HepG2 (cell line): ENCODE measurements around the gene NPW. TPM values are rescaled to one million over a fixed set of nuclear protein-coding genes. Genes with fewer than 3 reads are reported as not detected.
A peak's percentile ranks its signal among the peaks of the same experiment; 100 is the strongest.

ENCODE experiments used
- ATAC-seq: fragments of 200-7000 bp; cut with Tn5 transposase; 3 replicates; pipeline ENCODE4 v1.9.1; 2020; ENCODE audit warnings: mild to moderate bottlenecking, moderate library complexity
- BruUV-seq: library from RNA; stranded (reverse); fragments of 400-500 nt; replicated peaks from 2 replicates; lab custom pipeline; 2021; lab: Mats Ljungman, UMichigan
- CTCF ChIA-PET: fragments of 300-600 bp; formaldehyde crosslinking; extraction: SDS; loops from one replicate; lab custom pipeline; 2021; ENCODE audit warnings: low total read pairs, inconsistent platforms, low intra/inter-chr PET ratio; lab: Yijun Ruan, JAX
- POLR2A ChIA-PET: fragments of 350-600 bp; sonication (Branson Sonifier 250); formaldehyde crosslinking; loops from one replicate; lab custom pipeline; 2020; ENCODE audit warnings: antibody characterized with exemption, inconsistent platforms; lab: Yijun Ruan, JAX
- DNase-seq: peaks from one replicate; pipeline ENCODE4 v3.0.0-alpha.2; 2015; ENCODE audit warnings: low spot score
- FAIRE-seq: peaks from 3 replicates; lab custom pipeline; 2011; peaks lifted over from hg19 to GRCh38; lab: Jason Lieb, UNC
- H2AFZ ChIP-seq: one replicate; pipeline ENCODE4 v1.6.1; 2011; ENCODE audit warnings: low read length, inconsistent platforms
- H3K27ac ChIP-seq: fragments of 300-600 bp; 3 replicates; pipeline ENCODE4 v1.8.0; 2011; ENCODE audit warnings: mixed run types, mild to moderate bottlenecking, mixed read lengths, low read length, inconsistent platforms; ENCODE audit not compliant: insufficient read depth; ENCODE audit errors: extremely low read length
- H3K27me3 ChIP-seq, 2 experiments: fragments of 200-600 bp in 1 of 2; 2 replicates in 1 of 2; 3 replicates in 1 of 2; pipeline versions ENCODE4 v1.6.0 to v1.8.0; 2011; ENCODE audit warnings: low read length in 2 of 2, mild to moderate bottlenecking in 2 of 2, moderate library complexity in 2 of 2, inconsistent platforms in 1 of 2; ENCODE audit not compliant: insufficient read depth in 2 of 2, control insufficient read depth in 1 of 2
- H3K36me3 ChIP-seq, 2 experiments: fragments of 200-600 bp in 1 of 2; replicated peaks in 1 of 2; 2 replicates in 1 of 2; 3 replicates in 1 of 2; pipeline versions ENCODE4 v1.5.1 to v1.8.0; 2011; ENCODE audit warnings: low read length in 2 of 2, inconsistent platforms in 1 of 2; ENCODE audit not compliant: insufficient read depth in 2 of 2, control insufficient read depth in 1 of 2
- H3K4me1 ChIP-seq: 2 replicates; pipeline ENCODE4 v1.5.1; 2012; ENCODE audit warnings: low read length, inconsistent platforms; ENCODE audit not compliant: insufficient read depth
- H3K4me2 ChIP-seq: 2 replicates; pipeline ENCODE4 v1.6.0; 2011; ENCODE audit warnings: low read depth, low read length, inconsistent platforms
- H3K4me3 ChIP-seq, 3 experiments: fragments of 200-600 bp in 1 of 3; sonication (generic), shearing (Covaris generic) in 1 of 3; replicated peaks in 1 of 3; 2 replicates each; pipeline ENCODE4 v1.5.1; 2011 to 2016; ENCODE audit warnings: low read length in 3 of 3, inconsistent platforms in 2 of 3, low read depth in 2 of 3, mild to moderate bottlenecking in 2 of 3, control low read depth in 1 of 3, mixed read lengths in 1 of 3; ENCODE audit not compliant: insufficient read depth in 1 of 3
- H3K79me2 ChIP-seq: one replicate; pipeline ENCODE4 v1.6.1; 2011; ENCODE audit warnings: low read length, inconsistent platforms; ENCODE audit not compliant: insufficient read depth
- H3K9ac ChIP-seq: 2 replicates; pipeline ENCODE4 v1.6.0; 2011; ENCODE audit warnings: mild to moderate bottlenecking, low read depth, low read length, inconsistent platforms; ENCODE audit not compliant: insufficient read depth
- H3K9me3 ChIP-seq: 2 replicates; pipeline ENCODE4 v1.5.1; 2012; ENCODE audit warnings: mild to moderate bottlenecking, low read length
- H4K20me1 ChIP-seq: 2 replicates; pipeline ENCODE4 v1.6.0; 2011; ENCODE audit warnings: inconsistent platforms, mild to moderate bottlenecking, low read length, moderate library complexity; ENCODE audit not compliant: insufficient read depth
- CEBPG ChIP-seq: IDR thresholded peaks from 2 replicates; pipeline ENCODE4 v1.6.1; 2016
- FLYWCH1 ChIP-seq: sonication (generic); formaldehyde crosslinking; IDR thresholded peaks from 2 replicates; pipeline ENCODE4 v1.8.1; 2023; ENCODE audit warnings: mild to moderate bottlenecking, missing genetic modification reagents
- HOXD1 ChIP-seq: sonication (generic); formaldehyde crosslinking; IDR thresholded peaks from 2 replicates; pipeline ENCODE4 v1.5.0; 2020; ENCODE audit warnings: missing genetic modification reagents
- JUNB ChIP-seq: sonication (generic); formaldehyde crosslinking; IDR thresholded peaks from 2 replicates; pipeline ENCODE4 v1.8.0; 2022; ENCODE audit warnings: missing genetic modification reagents, mild to moderate bottlenecking, borderline replicate concordance
- MAFK ChIP-seq, 2 experiments: IDR thresholded peaks in 1 of 2; conservative IDR thresholded peaks in 1 of 2; 2 replicates each; pipeline ENCODE4 v1.6.1; 2011; ENCODE audit warnings: improper control_type of control experiment in 2 of 2, low read length in 2 of 2
- PCBP2 ChIP-seq: fragments of 200-400 bp; formaldehyde crosslinking; optimal IDR thresholded peaks from 2 replicates; pipeline ENCODE3; 2018; ENCODE audit warnings: low read length, low read depth; ENCODE audit not compliant: poor library complexity, severe bottlenecking
- ZNF17 ChIP-seq: sonication (generic); formaldehyde crosslinking; IDR thresholded peaks from 2 replicates; pipeline ENCODE4 v1.5.0; 2020; ENCODE audit warnings: mild to moderate bottlenecking, missing genetic modification reagents
- ZNF207 ChIP-seq: fragments of 450-650 bp; IDR thresholded peaks from 2 replicates; pipeline ENCODE4 v1.6.1; 2016; ENCODE audit warnings: antibody characterized with exemption, borderline replicate concordance
- ZNF33B ChIP-seq: sonication (generic); formaldehyde crosslinking; IDR thresholded peaks from 2 replicates; pipeline ENCODE4 v1.5.1; 2020; ENCODE audit warnings: mild to moderate bottlenecking, missing genetic modification reagents
- ZNF646 ChIP-seq: sonication (generic); formaldehyde crosslinking; IDR thresholded peaks from 2 replicates; pipeline ENCODE4 v1.9.0; 2021; ENCODE audit warnings: mild to moderate bottlenecking, missing genetic modification reagents
- ZNF703 ChIP-seq: sonication (generic); formaldehyde crosslinking; IDR thresholded peaks from 2 replicates; pipeline ENCODE4 v1.5.1; 2020; ENCODE audit warnings: missing genetic modification reagents, mild to moderate bottlenecking, moderate library complexity, borderline replicate concordance
- WGBS: methylation state at CpG from one replicate; pipeline ENCODE4 v1.1.6; 2017; ENCODE audit warnings: low lambda C conversion rate; 5-methylcytosine and 5-hydroxymethylcytosine counted together
- in situ Hi-C: cut with HindIII; loops from 2 replicates; pipeline ENCODE4 v1.10.0; 2017; ENCODE audit warnings: low pct_unique_long_range_greater_than_20kb; ENCODE audit not compliant: extremely low pct_ligation_motif_present
- intact Hi-C: fragments of 100-400 bp; cut with micrococcal nuclease; formaldehyde crosslinking; loops from one replicate; pipeline ENCODE4 v1.10.0; 2022; ENCODE audit not compliant: unreplicated experiment
- polyA plus RNA-seq, 8 experiments: library from polyadenylated mRNA; depleted of rRNA in 3 of 8; stranded (reverse) in 7 of 8; unstranded in 1 of 8; fragments of >200 nt; fragmentation: Illumina TruSeq in 4 of 8; extraction: Trizol in 4 of 8; gene quantifications; 2 replicates each; pipeline versions ENCODE4 v1.2.1 to v1.2.3, GENCODE V29; 2011 to 2016; ENCODE audit warnings: low read depth in 4 of 8, missing spikeins in 1 of 8, mixed read lengths in 1 of 8; ENCODE audit not compliant: insufficient read depth in 1 of 8
- total RNA-seq, 5 experiments: library from RNA; depleted of rRNA; stranded (reverse); fragments of >200 nt; fragmentation: Illumina TruSeq; extraction: Trizol; gene quantifications; 2 replicates each; pipeline ENCODE4 v1.2.3, GENCODE V29; 2016; ENCODE audit warnings: low read depth in 1 of 5
- TF ChIP-seq, protein P1 (sequence below): sonication (generic); formaldehyde crosslinking; IDR thresholded peaks from 2 replicates; pipeline ENCODE4 v1.4.0; 2020; ENCODE audit warnings: missing genetic modification reagents
- TF ChIP-seq, protein P2 (sequence below), 2 experiments: fragments of 450-650 bp in 1 of 2; sonication (generic) in 1 of 2; formaldehyde crosslinking; IDR thresholded peaks; 2 replicates each; pipeline versions ENCODE4 v1.5.0 to v1.8.0; 2020 to 2022; ENCODE audit warnings: mild to moderate bottlenecking in 1 of 2, missing genetic modification reagents in 1 of 2

The NPW gene
- total and polyA plus RNA-seq, 2 of the 13 experiments (the other 11 are each of a cell fraction or from before 2014, with no cell fraction given): 0.24 to 0.97 TPM

DNA sequence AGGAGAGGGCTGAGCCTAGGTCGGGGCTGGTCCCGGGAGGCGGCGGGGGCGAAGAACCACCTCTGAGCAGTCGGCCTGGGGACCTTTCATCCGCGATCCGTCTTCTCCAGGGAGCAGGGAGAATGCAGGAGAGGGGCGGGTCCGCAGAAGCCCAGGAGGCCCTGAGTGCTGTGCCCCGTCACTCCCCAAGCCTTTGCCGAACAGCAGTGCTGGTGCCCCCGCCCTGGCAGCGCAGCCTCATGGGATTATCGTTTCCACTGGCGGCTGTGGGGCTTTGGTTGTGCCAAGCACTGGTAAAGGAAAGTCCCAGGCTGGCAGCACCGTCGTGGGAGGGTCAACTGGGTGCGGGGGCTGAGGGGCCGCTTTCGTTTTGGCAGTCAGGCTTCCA is 47.1 kb upstream of the NPW start:
- intact Hi-C loops: no loop called here
- peak; percentile 58 for ATAC-seq
- Histone ChIP-seq H3K27ac (peak overlapping the region; percentile 75), H3K4me3 (peak overlapping the region; percentile 74 to 99 (median 84)), H3K79me2 (peaks cover 14% of the 10 kb centered on the region), H3K9ac (peak overlapping the region; percentile 86), H3K4me1 (peaks cover 21% of the 10 kb centered on the region), H3K4me2 (peak overlapping the region; percentile 99), H3K9me3 (no peaks in the 10 kb centered on the region), H3K36me3 (peaks cover 20 to 28% of the 10 kb centered on the region in 2 experiments; a peak in 3 of 5 replicates), H2AFZ (no peak overlapping the region), H4K20me1 (no peaks in the 10 kb centered on the region), H3K27me3 (no peaks in the 10 kb centered on the region)
- no TSS peak for BruUV-seq
- POLR2A ChIA-PET: interaction anchor here (1.1 to 2.8 kb wide), 2 partner anchors 12 to 63 kb away, joined by 4 to 26 read pairs; partner anchors contain the start of gene NDUFB10
- DNase-seq: no peak
- CTCF ChIA-PET: no interaction called here
- WGBS: under 1% methylated on average over 17 of the region's 22 CpGs
- in situ Hi-C loops: no loop called here
- FAIRE-seq: no peak
- TF ChIP-seq ZNF207 (no peak), ZNF703 (CRISPR knock-in tag) (0 out of 2 replicates have a peak, but pooled peaks have one; percentile 63), ZNF17 (CRISPR knock-in tag) (no peak), FLYWCH1 (CRISPR knock-in tag) (no peak), PCBP2 (no peak), CEBPG (CRISPR knock-in tag) (no peak), MAFK (conservative IDR thresholded peaks at IDR 0.05 in 1 of 2, IDR thresholded peaks at IDR 0.05 in 1 of 2; ENCODE audit: low read length in 2 of 2) (no peak), HOXD1 (CRISPR knock-in tag) (no peak), ZNF33B (CRISPR knock-in tag) (no peak), ZNF646 (CRISPR knock-in tag) (no peak), JUNB (CRISPR knock-in tag) (no peak)
- TF ChIP-seq, protein P1, sequence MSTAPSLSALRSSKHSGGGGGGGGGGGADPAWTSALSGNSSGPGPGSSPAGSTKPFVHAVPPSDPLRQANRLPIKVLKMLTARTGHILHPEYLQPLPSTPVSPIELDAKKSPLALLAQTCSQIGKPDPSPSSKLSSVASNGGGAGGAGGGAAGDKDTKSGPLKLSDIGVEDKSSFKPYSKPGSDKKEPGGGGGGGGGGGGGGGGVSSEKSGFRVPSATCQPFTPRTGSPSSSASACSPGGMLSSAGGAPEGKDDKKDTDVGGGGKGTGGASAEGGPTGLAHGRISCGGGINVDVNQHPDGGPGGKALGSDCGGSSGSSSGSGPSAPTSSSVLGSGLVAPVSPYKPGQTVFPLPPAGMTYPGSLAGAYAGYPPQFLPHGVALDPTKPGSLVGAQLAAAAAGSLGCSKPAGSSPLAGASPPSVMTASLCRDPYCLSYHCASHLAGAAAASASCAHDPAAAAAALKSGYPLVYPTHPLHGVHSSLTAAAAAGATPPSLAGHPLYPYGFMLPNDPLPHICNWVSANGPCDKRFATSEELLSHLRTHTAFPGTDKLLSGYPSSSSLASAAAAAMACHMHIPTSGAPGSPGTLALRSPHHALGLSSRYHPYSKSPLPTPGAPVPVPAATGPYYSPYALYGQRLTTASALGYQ (CRISPR knock-in tag): no peak
- TF ChIP-seq, protein P2, sequence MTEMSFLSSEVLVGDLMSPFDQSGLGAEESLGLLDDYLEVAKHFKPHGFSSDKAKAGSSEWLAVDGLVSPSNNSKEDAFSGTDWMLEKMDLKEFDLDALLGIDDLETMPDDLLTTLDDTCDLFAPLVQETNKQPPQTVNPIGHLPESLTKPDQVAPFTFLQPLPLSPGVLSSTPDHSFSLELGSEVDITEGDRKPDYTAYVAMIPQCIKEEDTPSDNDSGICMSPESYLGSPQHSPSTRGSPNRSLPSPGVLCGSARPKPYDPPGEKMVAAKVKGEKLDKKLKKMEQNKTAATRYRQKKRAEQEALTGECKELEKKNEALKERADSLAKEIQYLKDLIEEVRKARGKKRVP (CRISPR knock-in tag; IDR thresholded peaks at IDR 0.05): no peak
